GM21723 (cell line): ENCODE measurements around the gene FHOD3.

Experiments used
- ATAC-seq: cut with Tn5 transposase; IDR thresholded peaks from one replicate; pipeline ENCODE4 v1.9.1; 2021; ENCODE audit warnings: mild to moderate bottlenecking, moderate library complexity; ENCODE audit not compliant: unreplicated experiment

FHOD3 gene

GRCh38 chr18:36613810-36614209, 316.3 kb downstream of the FHOD3 start:
- ATAC-seq = no peak

- no peak for ATAC-seq
Observed at GRCh38 chr18:36620788-36621187, 323.3 kb downstream of the FHOD3 start.

- no peak for ATAC-seq
Observed at GRCh38 chr18:36622610-36623009, 325.1 kb downstream of the FHOD3 start.

- no peak for ATAC-seq
Observed at GRCh38 chr18:36623091-36623490, 325.6 kb downstream of the FHOD3 start.

GRCh38 chr18:36623681-36624190, 326.2 kb downstream of the FHOD3 start:
- ATAC-seq = no peak

- no peak for ATAC-seq
Observed at GRCh38 chr18:36624451-36625167, 327.1 kb downstream of the FHOD3 start.

GRCh38 chr18:36625386-36625785, 327.9 kb downstream of the FHOD3 start:
- no peak for ATAC-seq

- ATAC-seq = no peak
Observed at GRCh38 chr18:36627637-36628036, 330.1 kb downstream of the FHOD3 start.

GRCh38 chr18:36628435-36629137, 331.1 kb downstream of the FHOD3 start:
- ATAC-seq = no peak

- ATAC-seq = no peak
Observed at GRCh38 chr18:36629138-36629530, 331.6 kb downstream of the FHOD3 start.

- ATAC-seq = no peak
Observed at GRCh38 chr18:36629836-36630235, 332.3 kb downstream of the FHOD3 start.

GRCh38 chr18:36630917-36631316, 333.4 kb downstream of the FHOD3 start:
- ATAC-seq = no peak

GRCh38 chr18:36633961-36634412, 336.5 kb downstream of the FHOD3 start:
- no peak for ATAC-seq

- no peak for ATAC-seq
Observed at GRCh38 chr18:36634573-36635216, 337.2 kb downstream of the FHOD3 start.

- peak; percentile 49 for ATAC-seq
Observed at GRCh38 chr18:36635414-36636096, 338.0 kb downstream of the FHOD3 start.

GRCh38 chr18:36636237-36636817, 338.8 kb downstream of the FHOD3 start:
- ATAC-seq = peak; percentile 34

- ATAC-seq = peak; percentile 92
Observed at GRCh38 chr18:36638224-36638623, 340.7 kb downstream of the FHOD3 start.

GRCh38 chr18:36640021-36640952, 342.8 kb downstream of the FHOD3 start:
- no peak for ATAC-seq

- ATAC-seq = no peak
Observed at GRCh38 chr18:36643061-36643460, 345.5 kb downstream of the FHOD3 start.

- ATAC-seq = no peak
Observed at GRCh38 chr18:36648803-36649202, 351.3 kb downstream of the FHOD3 start.
